Naive thymus-derived CD4-positive, alpha-beta T cell (primary cell): ENCODE data around the gene SPINK4. TPM values are rescaled to one million over a fixed set of nuclear protein-coding genes. Genes with fewer than 3 reads are reported as not detected.

Experiments
- ATAC-seq: fragments of 150-1000 bp; cut with Tn5 transposase; 2 replicates; pipeline ENCODE4 v1.10.0; 2021; ENCODE audit warnings: mild to moderate bottlenecking, moderate library complexity
- CTCF ChIA-PET: fragments of 350-600 bp; sonication (Branson Sonifier 250); formaldehyde crosslinking; loops from one replicate; lab custom pipeline; 2021; ENCODE audit warnings: antibody characterized with exemption; lab: Charles Lee
- POLR2A ChIA-PET: fragments of 350-600 bp; sonication (Branson Sonifier 250); formaldehyde crosslinking; loops from one replicate; lab custom pipeline; 2021; ENCODE audit warnings: antibody characterized with exemption, inconsistent platforms; lab: Charles Lee
- DNase-seq, 9 donors: peaks; one replicate each; pipeline versions ENCODE4 v3.0.0 to v3.0.0-alpha.2; 2020 to 2022; ENCODE audit warnings: mixed read lengths in 1 of 9
- H3K27ac ChIP-seq: one replicate; pipeline ENCODE4 v1.7.0; 2013; ENCODE audit warnings: mild to moderate bottlenecking, low read depth, low read length, moderate library complexity
- H3K27me3 ChIP-seq, 2 donors: one replicate each; pipeline ENCODE4 v1.7.0; 2013; ENCODE audit warnings: low read length in 2 of 2, mild to moderate bottlenecking in 2 of 2, moderate library complexity in 2 of 2; ENCODE audit not compliant: control insufficient read depth in 2 of 2, insufficient read depth in 2 of 2
- H3K36me3 ChIP-seq, 3 experiments: 1 replicate in 2 of 3; 2 replicates in 1 of 3; pipeline ENCODE4 v1.7.0; 2013; ENCODE audit warnings: low read length in 3 of 3, mild to moderate bottlenecking in 3 of 3, moderate library complexity in 1 of 3; ENCODE audit not compliant: insufficient read depth in 3 of 3, control insufficient read depth in 2 of 3
- H3K4me1 ChIP-seq, 2 donors: one replicate each; pipeline ENCODE4 v1.7.0; 2013; ENCODE audit warnings: low read length in 2 of 2, mild to moderate bottlenecking in 2 of 2, moderate library complexity in 1 of 2; ENCODE audit not compliant: control insufficient read depth in 2 of 2, insufficient read depth in 2 of 2
- H3K4me3 ChIP-seq: 2 replicates; pipeline ENCODE4 v1.7.0; 2013; ENCODE audit warnings: mild to moderate bottlenecking, low read length
- H3K9me3 ChIP-seq, 3 experiments: 1 replicate in 2 of 3; 2 replicates in 1 of 3; pipeline ENCODE4 v1.7.0; 2013; ENCODE audit warnings: low read length in 3 of 3; ENCODE audit not compliant: control insufficient read depth in 2 of 3
- H3K27ac Mint-ChIP-seq, 9 donors: one replicate each; pipeline ENCODE4 v1.8.0; 2020 to 2022; ENCODE audit warnings: mixed read lengths in 9 of 9, mild to moderate bottlenecking in 8 of 9, moderate library complexity in 5 of 9, inconsistent platforms in 2 of 9
- H3K27me3 Mint-ChIP-seq, 5 donors: one replicate each; pipeline ENCODE4 v1.8.0; 2021 to 2022; ENCODE audit warnings: mixed read lengths in 5 of 5, mild to moderate bottlenecking in 1 of 5
- H3K36me3 Mint-ChIP-seq, 5 donors: one replicate each; pipeline ENCODE4 v1.8.0; 2020 to 2022; ENCODE audit warnings: mixed read lengths in 5 of 5, mild to moderate bottlenecking in 3 of 5, inconsistent platforms in 1 of 5
- H3K4me1 Mint-ChIP-seq, 7 donors: one replicate each; pipeline ENCODE4 v1.8.0; 2020 to 2022; ENCODE audit warnings: mixed read lengths in 7 of 7, mild to moderate bottlenecking in 3 of 7, inconsistent platforms in 1 of 7
- H3K4me3 Mint-ChIP-seq, 10 donors: one replicate each; pipeline ENCODE4 v1.8.0; 2020 to 2022; ENCODE audit warnings: mild to moderate bottlenecking in 10 of 10, mixed read lengths in 10 of 10, moderate library complexity in 6 of 10, inconsistent platforms in 2 of 10
- H3K9me3 Mint-ChIP-seq, 11 donors: one replicate each; pipeline ENCODE4 v1.8.0; 2020 to 2022; ENCODE audit warnings: mixed read lengths in 11 of 11, mild to moderate bottlenecking in 4 of 11, inconsistent platforms in 1 of 11, moderate library complexity in 1 of 11
- intact Hi-C, 2 donors: fragments of 100-400 bp; cut with micrococcal nuclease; formaldehyde crosslinking; loops; one replicate each; pipeline ENCODE4 v1.15.1; 2023
- polyA plus RNA-seq, 2 donors: library from polyadenylated mRNA; unstranded; fragments of 300-500 nt; fragmentation: Illumina TruSeq; gene quantifications; one replicate each; pipeline ENCODE4 v1.2.3, GENCODE V29; 2021
- total RNA-seq, 6 experiments: library from RNA in 5 of 6; stranded (reverse) in 5 of 6; gene quantifications; 1 replicate in 5 of 6; 2 replicates in 1 of 6; pipeline ENCODE4 v1.2.3 and lab custom pipeline; 2021 to 2026

SPINK4 gene
- total and polyA plus RNA-seq, 7 experiments from 2014 or later, result not detected

- Histone ChIP-seq H3K4me1 (peaks cover 0 to 5% of the 10 kb centered on the region in 2 donors), H3K27me3 (no peaks in the 10 kb centered on the region), H3K27ac (no peak overlapping the region), H3K36me3 (peaks cover 9 to 93% (median 19%) of the 10 kb centered on the region in 3 experiments), H3K9me3 (no peaks in the 10 kb centered on the region), H3K4me3 (no peak overlapping the region)
- peaks cover 0 to 39% (median 20%) of the 10 kb centered on the region in 5 donors for H3K36me3 Mint-ChIP-seq
- ChIA-PET CTCF (interaction anchor here (0.6 kb wide), 1 partner anchor 105 kb away, joined by 3 read pairs; no protein-coding TSS in a partner anchor), POLR2A (interaction anchor here (1.8 to 2.7 kb wide), 2 partner anchors 12 to 17 kb away, joined by 8 read pairs; partner anchors contain the start of gene NFX1)
- peak overlapping the region in 1 of 9 donors; percentile 61 for H3K27ac Mint-ChIP-seq
- intact Hi-C loops, result no loop called here
- H3K4me1 Mint-ChIP-seq, result peaks cover 12 to 41% (median 30%) of the 10 kb centered on the region in 7 donors
- DNase-seq (no peak), ATAC-seq (no peak)
- no peak overlapping the region for H3K4me3 Mint-ChIP-seq
- H3K27me3 Mint-ChIP-seq, result no peaks in the 10 kb centered on the region
- no peaks in the 10 kb centered on the region for H3K9me3 Mint-ChIP-seq
Observed at GRCh38 chr9:33272061-33272460, 32.1 kb downstream of the SPINK4 start.

GRCh38 chr9:33273266-33273971 lies 33.5 kb downstream of the SPINK4 start:
- no peak for DNase-seq
- Histone ChIP-seq H3K27ac (no peak overlapping the region), H3K4me3 (no peak overlapping the region), H3K36me3 (peaks cover 22 to 93% (median 33%) of the 10 kb centered on the region in 3 experiments), H3K4me1 (no peaks in the 10 kb centered on the region), H3K27me3 (no peaks in the 10 kb centered on the region), H3K9me3 (no peaks in the 10 kb centered on the region)
- intact Hi-C loops, result no loop called here
- no peak for ATAC-seq
- peak overlapping the region in 5 of 9 donors; percentile 12 to 75 (median 51) for H3K27ac Mint-ChIP-seq
- no peak overlapping the region for H3K4me3 Mint-ChIP-seq
- H3K4me1 Mint-ChIP-seq, result peaks cover 8 to 33% (median 17%) of the 10 kb centered on the region in 7 donors
- H3K9me3 Mint-ChIP-seq, result no peaks in the 10 kb centered on the region
- CTCF ChIA-PET, result interaction anchor here (0.6 kb wide), 3 partner anchors 23 to 103 kb away, joined by 4 to 7 read pairs (median 4); no protein-coding TSS in a partner anchor
- no peaks in the 10 kb centered on the region for H3K27me3 Mint-ChIP-seq
- peaks cover 5 to 44% (median 24%) of the 10 kb centered on the region in 5 donors for H3K36me3 Mint-ChIP-seq
- POLR2A ChIA-PET, result interaction anchor here (0.6 to 2.7 kb wide), 5 partner anchors 11 to 98 kb away, joined by 3 to 8 read pairs (median 5); partner anchors contain the start of gene NFX1

GRCh38 chr9:33273972-33274328 lies 34.0 kb downstream of the SPINK4 start:
- no peak for ATAC-seq
- H3K4me1 Mint-ChIP-seq, result peaks cover 8 to 32% (median 17%) of the 10 kb centered on the region in 7 donors
- H3K36me3 Mint-ChIP-seq, result peaks cover 5 to 43% (median 24%) of the 10 kb centered on the region in 5 donors
- Histone ChIP-seq H3K4me3 (no peak overlapping the region), H3K27ac (no peak overlapping the region), H3K4me1 (no peaks in the 10 kb centered on the region), H3K27me3 (no peaks in the 10 kb centered on the region), H3K36me3 (peaks cover 28 to 93% (median 35%) of the 10 kb centered on the region in 3 experiments), H3K9me3 (no peaks in the 10 kb centered on the region)
- DNase-seq, result no peak
- ChIA-PET CTCF (no interaction called here), POLR2A (interaction anchor here (0.7 to 2.7 kb wide), 3 partner anchors 9 to 16 kb away, joined by 3 to 8 read pairs (median 3); partner anchors contain the start of genes CHMP5 and NFX1)
- H3K9me3 Mint-ChIP-seq, result no peaks in the 10 kb centered on the region
- H3K4me3 Mint-ChIP-seq, result no peak overlapping the region
- no peaks in the 10 kb centered on the region for H3K27me3 Mint-ChIP-seq
- peak overlapping the region in 2 of 9 donors; percentile 38 to 51 for H3K27ac Mint-ChIP-seq
- intact Hi-C loops, result no loop called here

GRCh38 chr9:33277484-33277883 lies 37.5 kb downstream of the SPINK4 start:
- Mint-ChIP-seq H3K9me3 (no peaks in the 10 kb centered on the region), H3K36me3 (peaks cover 10 to 47% (median 15%) of the 10 kb centered on the region in 5 donors), H3K4me1 (peaks cover 7 to 22% (median 8%) of the 10 kb centered on the region in 7 donors), H3K4me3 (no peak overlapping the region), H3K27ac (peak overlapping the region in 2 of 9 donors; percentile 13 to 84), H3K27me3 (no peaks in the 10 kb centered on the region)
- H3K27ac ChIP-seq, result no peak overlapping the region
- POLR2A ChIA-PET, result interaction anchor here (1.1 kb wide), 1 partner anchor 13 kb away, joined by 3 read pairs; the partner anchor contains the start of gene NFX1
- peaks cover 21 to 91% (median 39%) of the 10 kb centered on the region in 3 experiments for H3K36me3 ChIP-seq
- no peak for ATAC-seq
- H3K9me3 ChIP-seq, result no peaks in the 10 kb centered on the region
- CTCF ChIA-PET, result no interaction called here
- DNase-seq, result no peak
- intact Hi-C loops, result no loop called here
- no peaks in the 10 kb centered on the region for H3K27me3 ChIP-seq
- no peak overlapping the region for H3K4me3 ChIP-seq
- no peaks in the 10 kb centered on the region for H3K4me1 ChIP-seq

- Histone ChIP-seq H3K36me3 (peaks cover 0 to 33% (median 12%) of the 10 kb centered on the region in 3 experiments), H3K27ac (no peak overlapping the region), H3K9me3 (no peaks in the 10 kb centered on the region), H3K4me3 (no peak overlapping the region), H3K4me1 (peaks cover 0 to 18% of the 10 kb centered on the region in 2 donors), H3K27me3 (no peaks in the 10 kb centered on the region)
- H3K27ac Mint-ChIP-seq, result peak overlapping the region in 4 of 9 donors; percentile 36 to 52 (median 52)
- H3K27me3 Mint-ChIP-seq, result peaks cover 0 to 4% (median 0%) of the 10 kb centered on the region in 5 donors
- CTCF ChIA-PET, result no interaction called here
- H3K36me3 Mint-ChIP-seq, result peaks cover 0 to 18% (median 11%) of the 10 kb centered on the region in 5 donors
- ATAC-seq (no peak), DNase-seq (no peak)
- peaks cover 10 to 22% (median 17%) of the 10 kb centered on the region in 7 donors for H3K4me1 Mint-ChIP-seq
- H3K4me3 Mint-ChIP-seq, result no peak overlapping the region
- peaks cover 0 to 4% (median 0%) of the 10 kb centered on the region in 11 donors for H3K9me3 Mint-ChIP-seq
- POLR2A ChIA-PET, result interaction anchor here (0.9 to 1.4 kb wide), 3 partner anchors 10 to 130 kb away, joined by 3 to 5 read pairs (median 4); partner anchors contain the start of genes BAG1 and CHMP5
- intact Hi-C loops, result loop anchor here (5.0 kb wide), 3 partner anchors 47 to 337 kb away; no protein-coding TSS in a partner anchor
Observed at GRCh38 chr9:33285502-33285901, 45.5 kb downstream of the SPINK4 start.

GRCh38 chr9:33287087-33287490 lies 47.1 kb downstream of the SPINK4 start:
- peak overlapping the region in 8 of 9 donors; percentile 76 to 96 (median 89) for H3K27ac Mint-ChIP-seq
- no peaks in the 10 kb centered on the region for H3K9me3 ChIP-seq
- no peak overlapping the region for H3K4me3 ChIP-seq
- POLR2A ChIA-PET, result interaction anchor here (0.6 to 2.0 kb wide), 8 partner anchors 10 to 1325 kb away, joined by 3 to 10 read pairs (median 4); partner anchors contain the start of genes DNAJA1 and NOL6
- H3K4me3 Mint-ChIP-seq, result peak overlapping the region in 7 of 10 donors; percentile 2 to 74 (median 42)
- H3K9me3 Mint-ChIP-seq, result peaks cover 0 to 4% (median 0%) of the 10 kb centered on the region in 11 donors
- peaks cover 11 to 28% of the 10 kb centered on the region in 2 donors for H3K4me1 ChIP-seq
- H3K36me3 ChIP-seq, result peaks cover 0 to 23% (median 6%) of the 10 kb centered on the region in 3 experiments
- H3K4me1 Mint-ChIP-seq, result peaks cover 15 to 38% (median 26%) of the 10 kb centered on the region in 7 donors
- H3K27ac ChIP-seq, result peak overlapping the region; percentile 93
- no peaks in the 10 kb centered on the region for H3K27me3 ChIP-seq
- DNase-seq (peak in 7 of 9 donors; percentile 52 to 80 (median 70)), ATAC-seq (no peak)
- H3K36me3 Mint-ChIP-seq, result peaks cover under 1 to 18% (median 9%) of the 10 kb centered on the region in 5 donors
- CTCF ChIA-PET, result interaction anchor here (0.6 to 1.7 kb wide), 10 partner anchors 11 to 337 kb away, joined by 3 to 10 read pairs (median 3); partner anchors contain the start of genes BAG1 and CHMP5
- intact Hi-C loops, result loop anchor here (1.0 to 5.0 kb wide), 9 partner anchors 14 to 435 kb away; no protein-coding TSS in a partner anchor
- peaks cover 0 to 4% (median 0%) of the 10 kb centered on the region in 5 donors for H3K27me3 Mint-ChIP-seq
